ENCODE results near the gene RSPH6A.

RSPH6A gene

DNA sequence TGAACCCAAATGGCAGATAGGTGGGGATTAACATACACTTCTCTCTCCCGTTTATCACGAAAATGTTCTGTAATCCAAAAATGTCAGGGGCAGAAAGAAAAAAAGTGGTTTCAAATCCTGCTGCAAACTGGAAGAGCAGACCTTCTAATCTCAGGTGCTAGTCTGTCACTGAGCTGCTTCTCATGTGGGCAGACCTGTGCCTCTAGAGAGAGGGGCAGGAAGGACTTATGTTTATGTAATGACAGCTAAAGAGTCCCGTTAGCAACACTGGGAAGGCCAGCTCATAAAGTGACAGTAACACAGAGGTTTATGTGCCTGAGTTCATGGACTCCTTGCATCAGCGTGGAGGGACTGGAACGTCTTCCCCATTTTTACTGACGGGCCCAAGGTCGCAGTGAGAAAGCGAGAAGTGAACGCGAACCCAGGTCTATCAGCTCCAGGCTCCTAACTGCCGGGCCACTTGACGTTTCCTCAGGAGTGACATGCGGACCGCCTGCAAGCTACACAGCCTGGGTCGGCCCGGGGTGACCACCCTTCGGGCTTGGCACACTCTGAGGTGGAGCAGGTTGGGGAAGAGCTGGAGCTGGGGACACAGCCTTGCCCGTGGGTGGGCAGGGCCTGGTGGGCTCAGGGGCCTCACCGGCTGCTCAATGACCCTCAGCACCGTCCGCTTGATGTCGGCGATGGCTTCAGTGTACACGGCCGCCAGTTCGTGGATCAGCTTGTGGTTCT lies 9.6 kb upstream of the RSPH6A start:
- DNase-seq = no peak

DNA sequence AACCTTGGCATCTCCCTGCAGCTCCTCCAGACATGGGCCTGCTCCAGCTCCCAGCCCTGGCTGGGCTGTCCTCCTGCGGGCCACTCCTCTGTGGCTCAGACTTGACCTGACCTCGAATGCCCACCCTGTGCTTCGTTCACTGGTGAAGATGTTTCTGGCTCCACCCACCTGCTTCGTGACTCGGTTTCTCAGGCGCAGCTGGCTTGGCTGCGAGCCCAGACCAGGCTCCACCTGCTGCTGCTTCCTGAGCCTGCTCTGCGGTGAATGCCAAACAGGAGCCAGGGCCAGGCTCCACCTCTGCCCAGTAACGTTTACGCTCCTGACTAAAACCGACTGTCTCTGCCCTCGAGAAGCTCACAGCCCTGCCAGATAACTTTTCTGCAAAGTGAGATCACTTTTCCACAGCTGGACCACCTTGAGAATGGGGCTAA lies 8.9 kb upstream of the RSPH6A start:
- no peak for DNase-seq

DNA sequence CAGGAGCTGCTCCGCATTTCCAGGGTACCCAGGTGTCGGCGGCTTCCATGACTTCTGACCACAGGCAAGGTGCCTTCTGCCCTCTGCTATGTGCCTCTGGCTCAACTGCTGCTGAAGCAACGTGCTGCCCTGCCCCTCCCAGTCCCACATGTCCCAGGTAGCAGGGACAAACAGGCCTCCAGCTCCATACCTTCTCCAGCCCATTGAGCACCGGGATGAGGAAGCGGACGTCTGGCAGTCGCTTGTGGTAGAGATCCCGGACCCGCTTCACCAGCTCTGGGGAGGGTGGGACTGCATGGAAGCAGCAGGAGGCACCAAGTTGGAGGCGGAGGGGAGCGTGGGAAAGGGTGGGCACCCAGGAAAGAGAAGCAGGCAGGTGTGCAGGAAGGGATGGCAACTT lies 8.1 kb upstream of the RSPH6A start:
- DNase-seq = no peak

DNA sequence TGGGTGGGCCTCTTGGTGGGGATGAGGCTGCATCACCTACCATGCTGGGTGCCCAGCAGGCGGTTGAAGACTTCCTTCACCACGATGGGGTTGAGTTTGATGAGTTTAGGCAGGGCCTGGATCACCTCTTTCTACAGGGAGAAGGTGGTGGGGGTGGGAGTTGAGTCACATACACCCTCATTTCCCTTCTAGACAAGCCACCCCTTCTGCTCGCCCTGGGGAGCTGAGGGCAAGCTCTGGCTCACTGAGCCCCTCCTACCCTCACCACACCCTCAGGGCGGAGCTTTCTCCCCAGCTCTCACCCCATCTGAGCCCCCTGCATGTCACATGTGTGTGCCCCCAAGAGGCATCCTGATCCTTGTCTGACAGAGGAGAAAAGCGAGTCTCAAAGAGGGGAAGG lies 7.6 kb upstream of the RSPH6A start:
- DNase-seq = no peak

DNA sequence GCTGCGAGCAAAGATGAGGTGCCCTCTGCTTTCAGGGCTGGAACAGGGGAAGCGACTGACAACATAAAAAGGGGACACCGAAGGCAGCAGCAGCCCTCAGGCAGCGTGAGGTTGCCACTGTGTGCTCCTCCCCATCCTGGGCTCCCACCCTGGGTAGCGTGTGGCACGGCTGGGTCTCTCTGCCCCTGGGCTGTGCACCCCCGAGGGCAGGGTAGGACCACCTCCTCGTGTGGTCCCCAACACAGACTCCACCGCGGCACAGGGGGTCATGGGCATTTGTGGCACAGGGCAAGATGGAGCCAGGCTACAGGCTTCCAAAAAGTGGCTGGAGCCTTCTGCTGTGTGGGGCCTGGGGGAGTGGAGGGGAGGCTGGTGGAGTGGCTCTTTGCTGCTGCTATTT lies 6.5 kb upstream of the RSPH6A start:
- DNase-seq = no peak

DNA sequence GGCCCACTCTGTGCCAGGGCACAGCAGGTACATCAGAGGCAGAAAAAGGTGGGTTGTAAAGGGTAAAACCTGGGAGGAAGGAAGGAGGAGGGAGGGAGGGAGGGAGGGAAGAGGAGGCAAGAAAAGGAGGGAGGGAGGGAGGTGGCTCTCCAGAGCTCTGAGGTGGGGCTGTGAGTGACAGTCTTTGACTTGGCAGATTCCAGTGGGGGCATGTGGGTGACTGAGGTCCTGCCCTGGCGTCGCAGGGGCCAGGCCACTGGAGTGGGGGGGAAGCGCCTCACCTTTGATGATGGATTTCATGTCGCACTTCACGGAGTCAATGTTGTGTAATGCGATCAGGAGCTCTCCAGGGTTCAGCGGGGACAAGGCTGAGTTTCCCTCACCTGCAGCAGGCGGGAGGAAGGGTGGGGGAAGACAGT lies 6.0 kb upstream of the RSPH6A start:
- DNase-seq = no peak

DNA sequence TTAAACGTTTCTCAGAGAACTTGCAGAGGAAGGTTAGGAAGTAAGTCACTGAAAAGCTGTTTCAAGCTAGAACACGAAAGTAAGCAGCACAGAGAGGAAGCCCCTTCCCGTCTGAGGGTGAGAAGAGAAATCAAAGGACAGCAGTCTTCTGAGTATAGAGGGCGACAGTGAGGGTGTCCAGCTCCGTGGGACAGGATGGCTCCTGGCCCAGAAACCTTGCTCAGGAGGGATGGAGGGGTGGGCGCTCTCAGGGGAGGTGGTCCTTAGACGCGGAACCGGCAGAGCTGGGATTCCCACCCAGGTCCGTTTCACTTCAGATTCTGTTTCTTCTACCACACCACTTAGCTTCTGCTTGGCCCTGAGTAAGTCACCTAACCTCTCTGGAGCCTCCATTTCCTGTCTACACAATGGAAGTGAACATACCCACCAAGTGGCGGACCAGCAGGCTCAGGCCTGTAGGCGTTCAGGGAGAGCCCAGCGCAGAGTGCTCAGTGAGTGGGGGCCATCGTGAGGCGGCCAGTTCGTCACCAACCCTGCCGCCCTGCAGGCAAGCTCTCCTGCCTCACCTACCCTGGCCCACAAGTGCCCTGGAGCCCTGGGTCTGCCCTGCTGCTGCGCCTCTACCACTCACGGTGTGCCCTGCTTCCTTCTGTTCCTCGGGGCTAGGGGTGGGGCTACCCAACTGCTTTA lies 5.5 kb upstream of the RSPH6A start:
- DNase-seq = no peak

DNA sequence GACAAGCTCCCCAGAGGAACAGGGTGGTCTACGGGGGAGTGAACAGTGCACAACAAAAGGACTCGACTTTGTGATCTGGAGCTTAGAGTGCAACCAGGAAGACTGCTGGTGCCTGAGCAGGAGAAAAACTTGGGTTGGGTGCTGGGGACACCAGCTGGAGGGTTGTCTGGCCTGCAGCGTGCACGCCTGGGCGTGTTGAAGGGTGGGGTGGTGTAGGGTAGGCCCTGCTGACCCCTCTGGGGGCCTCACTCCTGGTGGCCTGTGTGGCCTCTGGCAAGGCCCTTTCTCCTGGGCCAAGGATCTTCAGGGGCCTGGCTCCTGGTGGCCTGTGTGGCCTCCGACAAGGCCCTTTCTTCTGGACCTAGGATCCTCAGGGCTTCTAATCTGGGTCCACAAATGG lies 4.7 kb upstream of the RSPH6A start:
- DNase-seq = no peak

DNA sequence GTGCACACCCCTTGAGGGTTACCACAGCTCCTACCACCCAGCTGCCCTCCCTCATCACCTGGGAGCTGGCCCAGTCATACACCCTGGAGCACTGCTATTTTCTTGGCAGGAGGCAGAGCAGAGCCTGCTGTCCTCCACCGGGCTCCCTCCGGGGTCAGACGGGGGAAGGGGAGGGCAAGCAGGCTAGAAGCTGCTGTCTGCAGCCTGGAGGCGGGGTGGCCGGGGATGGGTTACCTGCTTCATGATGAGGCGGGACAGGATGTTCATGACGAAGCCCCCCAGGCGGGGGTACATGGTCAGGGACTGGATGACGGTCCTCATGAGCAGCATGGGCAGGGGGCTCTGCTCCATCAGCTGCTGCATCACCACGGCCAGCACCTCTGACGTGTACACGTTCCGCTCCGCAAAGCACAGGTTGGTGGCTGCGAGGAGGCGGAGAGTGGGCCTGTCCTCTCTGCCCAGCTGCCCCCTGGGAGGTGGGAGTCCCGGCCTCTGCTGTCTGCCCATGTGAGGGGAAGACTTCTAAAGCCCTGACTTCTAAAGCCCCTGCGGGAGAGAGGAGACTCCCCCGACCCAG lies 2.7 kb upstream of the RSPH6A start:
- no peak for DNase-seq

DNA sequence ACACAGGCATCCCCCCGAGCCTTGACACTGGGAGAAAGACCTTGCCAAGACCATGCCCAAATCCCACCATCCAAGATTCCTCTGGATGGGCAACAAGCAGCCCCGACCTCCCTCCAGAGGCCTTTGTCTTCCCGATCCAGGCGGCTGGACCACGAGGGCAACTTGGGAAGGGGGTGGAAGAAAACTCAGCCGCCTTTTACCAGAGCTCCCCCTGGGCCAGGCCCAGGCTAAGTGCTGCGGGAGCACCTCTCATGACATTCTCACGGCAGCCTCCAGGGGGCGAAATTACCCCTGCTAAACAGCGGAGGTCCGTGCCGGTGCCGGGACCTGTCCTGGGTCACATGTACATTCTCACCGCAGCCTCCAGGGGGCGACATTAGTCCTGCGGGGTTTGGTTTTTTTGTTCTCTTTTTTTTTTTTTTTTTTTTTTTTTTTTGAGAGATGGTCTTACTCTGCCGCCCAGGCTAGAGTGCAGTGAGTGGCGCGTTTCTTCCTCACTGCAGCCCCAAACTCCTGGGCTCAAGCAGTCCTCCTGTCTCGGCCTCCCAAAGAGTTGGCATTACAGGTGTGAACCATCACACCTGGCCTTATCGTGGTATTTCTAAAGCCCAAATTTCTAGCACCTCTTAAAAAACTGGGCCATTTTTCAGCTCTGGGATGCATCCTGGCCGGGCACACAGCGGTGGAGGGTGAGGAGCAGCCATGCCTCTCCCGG lies 2.1 kb upstream of the RSPH6A start:
- DNase-seq = peak; percentile 88

DNA sequence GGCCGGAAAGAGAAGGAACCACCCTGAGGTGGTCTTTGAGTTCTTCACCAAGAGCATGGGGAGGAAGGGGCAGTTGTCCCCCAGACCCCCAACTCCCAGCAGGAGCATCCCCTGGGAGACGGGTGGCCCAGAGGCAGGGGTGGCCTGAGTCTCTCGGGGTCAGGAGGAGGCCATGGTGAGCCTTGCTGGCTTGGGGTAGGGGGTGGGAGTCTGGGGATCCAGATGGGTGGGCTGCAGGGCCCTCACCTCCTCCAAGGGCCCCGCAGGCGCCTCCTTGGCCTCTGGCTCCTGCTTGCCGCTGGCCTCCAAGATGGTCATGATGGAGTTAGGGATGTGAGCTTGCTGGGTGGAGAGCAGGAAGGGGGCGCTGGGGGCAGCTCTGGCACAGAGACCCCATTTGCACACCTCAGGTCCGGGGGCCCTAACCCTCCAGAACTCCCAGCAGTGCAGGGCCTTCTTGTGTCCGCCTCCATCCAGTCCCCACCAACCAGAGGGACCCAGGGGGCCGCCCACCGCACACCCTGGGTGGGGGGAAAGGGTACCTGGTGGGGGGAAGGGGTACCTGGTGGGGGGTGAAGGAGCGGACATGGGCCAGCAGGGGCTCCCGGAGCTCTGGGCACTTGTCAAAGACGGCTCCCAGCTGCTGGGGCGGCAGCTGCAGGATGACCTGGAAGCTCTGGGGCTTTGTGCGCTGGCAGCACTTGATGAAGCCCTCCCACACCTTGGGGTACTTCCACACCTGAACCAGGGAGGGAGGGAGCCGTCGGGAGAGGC lies 1.3 kb upstream of the RSPH6A start:
- DNase-seq = no peak

DNA sequence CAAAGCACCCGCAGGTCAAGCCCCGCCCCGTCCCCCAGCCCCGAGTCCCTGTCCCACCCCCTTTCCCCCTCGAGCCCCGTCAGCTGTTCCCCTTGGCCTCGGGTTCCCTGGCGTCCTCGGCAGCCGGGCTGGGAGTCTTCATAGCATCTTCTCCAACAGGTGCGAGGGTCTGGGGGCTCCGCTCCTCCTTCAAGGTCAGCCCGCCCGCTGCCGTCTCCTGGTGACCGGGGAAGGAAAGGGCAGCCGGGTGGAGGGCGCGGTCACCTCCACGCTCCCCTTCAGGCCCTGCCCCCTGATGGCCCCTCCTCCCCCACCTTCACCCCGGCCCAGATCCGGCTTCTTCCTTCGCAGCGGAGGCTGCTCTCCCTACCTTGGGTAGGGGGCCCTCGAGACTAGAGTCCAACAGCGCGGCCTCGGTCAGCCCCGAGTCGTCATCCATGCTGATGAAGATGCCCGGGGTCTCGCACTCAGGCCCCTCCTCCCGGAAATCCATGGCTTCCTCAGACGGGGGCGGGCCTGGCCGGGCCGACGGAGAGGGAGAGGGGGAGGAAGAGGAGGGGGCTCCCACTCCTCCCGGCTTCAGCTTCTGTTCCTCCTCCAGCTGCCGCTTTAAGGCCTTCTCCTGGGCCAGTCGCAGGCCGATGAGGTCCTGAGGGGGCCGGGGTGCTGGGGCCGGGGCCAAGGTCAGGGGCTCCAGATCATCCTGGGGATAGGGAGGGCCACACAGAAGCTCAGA lies 541 bp upstream of the RSPH6A start:
- DNase-seq = no peak

DNA sequence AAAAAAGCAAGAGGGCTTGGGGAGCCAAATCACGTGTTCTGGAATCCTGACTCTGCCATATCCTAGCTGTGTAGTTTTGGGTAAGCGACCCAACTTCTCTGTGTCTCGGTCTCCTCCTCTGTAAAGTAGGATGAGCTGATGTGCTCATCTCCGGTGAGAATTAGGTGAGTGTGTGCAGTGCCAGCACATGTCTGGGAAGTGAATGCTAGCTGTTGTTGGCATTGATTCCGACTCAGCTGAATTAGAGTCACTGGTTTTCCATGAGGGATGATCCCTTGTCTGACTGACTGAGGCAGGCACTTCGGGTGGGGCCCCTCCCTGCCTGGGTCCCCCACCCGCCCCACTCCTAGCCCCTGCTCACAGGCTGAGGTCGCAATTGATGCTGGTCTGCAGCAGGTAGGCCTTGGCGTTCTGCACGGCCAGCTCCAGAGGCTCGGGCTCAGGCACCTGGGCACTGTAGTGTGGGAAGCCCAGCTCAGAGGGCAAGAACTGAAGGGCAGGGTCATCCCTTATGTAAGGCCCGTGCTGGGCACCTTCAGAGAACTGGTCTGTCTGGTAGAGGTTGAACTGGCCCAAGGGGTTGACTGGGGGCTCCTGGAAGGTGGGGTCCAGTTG lies 835 bp downstream of the RSPH6A start:
- DNase-seq = no peak

DNA sequence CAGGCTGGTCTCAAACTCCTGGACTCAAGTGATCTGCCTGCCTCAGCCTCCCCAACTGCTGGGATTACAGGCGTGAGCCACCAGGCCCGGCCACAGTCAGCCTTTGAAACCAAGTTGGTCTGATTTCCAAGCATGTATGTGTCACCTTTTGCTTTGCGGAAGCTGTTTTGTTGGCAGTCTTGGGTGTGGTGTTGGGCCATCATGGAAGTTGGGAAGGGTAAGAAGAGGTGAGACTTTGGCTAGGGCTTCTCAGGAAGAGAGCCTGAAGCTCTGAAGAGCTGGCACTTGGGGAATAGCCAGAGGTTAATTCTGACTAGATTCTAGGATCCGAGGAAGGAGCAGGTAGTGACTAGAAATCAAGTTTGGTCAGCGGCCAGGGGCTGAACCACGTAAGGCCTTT lies 2.8 kb downstream of the RSPH6A start:
- DNase-seq = no peak

DNA sequence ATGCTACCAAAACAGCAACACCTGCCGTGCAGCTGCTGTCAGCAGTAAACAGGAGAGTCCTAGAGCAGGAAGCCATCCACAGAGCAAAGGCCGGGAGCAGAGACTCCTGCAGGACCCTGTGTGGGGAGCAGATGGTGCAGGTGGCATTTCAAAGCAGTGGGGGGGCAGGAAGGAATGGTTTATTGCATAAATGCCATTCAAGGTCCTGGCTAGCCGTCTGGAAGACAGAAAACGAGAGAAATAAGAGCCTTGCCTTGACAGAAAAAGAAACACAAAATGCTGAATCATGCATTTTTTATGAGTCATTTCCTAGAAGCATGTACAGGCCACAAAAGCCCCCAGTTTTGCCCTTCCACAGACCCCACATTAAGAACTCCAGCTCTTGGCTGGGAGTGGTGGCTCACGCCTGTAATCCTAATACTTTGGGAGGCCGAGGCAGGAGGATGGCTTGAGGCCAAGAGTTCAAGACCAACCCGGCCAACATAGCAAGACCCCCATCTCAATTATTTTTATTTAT lies 5.4 kb downstream of the RSPH6A start:
- peak; percentile 54 for DNase-seq

DNA sequence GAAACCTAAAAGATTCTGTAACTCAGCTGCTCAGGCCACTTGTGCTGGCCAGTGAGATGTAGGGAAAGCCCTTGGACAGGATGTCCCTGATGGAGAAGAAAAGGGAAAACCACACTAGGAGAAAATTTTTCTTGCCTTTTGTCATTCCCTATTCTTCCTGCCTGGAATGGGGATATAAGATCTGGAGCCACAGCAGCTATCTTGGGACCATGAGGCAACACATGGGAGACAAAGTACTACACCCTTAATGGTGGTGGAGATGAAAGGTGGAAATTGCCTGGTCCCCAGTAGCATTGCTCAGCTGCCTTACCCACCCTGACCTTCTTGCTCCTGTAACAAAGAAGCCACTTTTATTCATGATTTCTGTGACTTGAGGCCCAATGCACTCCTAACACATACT lies 9.4 kb downstream of the RSPH6A start:
- DNase-seq = no peak

DNA sequence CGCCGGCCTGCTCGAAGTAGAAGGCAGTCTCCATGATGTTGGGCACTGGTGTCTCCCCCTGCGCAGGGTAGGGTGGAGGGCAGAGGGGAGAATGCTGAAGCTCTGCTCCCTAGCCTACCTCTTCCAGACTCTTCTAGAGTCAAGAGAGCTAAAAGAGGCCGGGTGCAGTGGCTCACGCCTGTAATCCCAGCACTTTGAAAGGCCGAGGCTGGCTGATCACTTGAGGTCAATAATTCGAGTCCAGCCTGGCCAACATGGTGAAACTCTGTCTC lies 10.2 kb downstream of the RSPH6A start:
- no peak for DNase-seq

DNA sequence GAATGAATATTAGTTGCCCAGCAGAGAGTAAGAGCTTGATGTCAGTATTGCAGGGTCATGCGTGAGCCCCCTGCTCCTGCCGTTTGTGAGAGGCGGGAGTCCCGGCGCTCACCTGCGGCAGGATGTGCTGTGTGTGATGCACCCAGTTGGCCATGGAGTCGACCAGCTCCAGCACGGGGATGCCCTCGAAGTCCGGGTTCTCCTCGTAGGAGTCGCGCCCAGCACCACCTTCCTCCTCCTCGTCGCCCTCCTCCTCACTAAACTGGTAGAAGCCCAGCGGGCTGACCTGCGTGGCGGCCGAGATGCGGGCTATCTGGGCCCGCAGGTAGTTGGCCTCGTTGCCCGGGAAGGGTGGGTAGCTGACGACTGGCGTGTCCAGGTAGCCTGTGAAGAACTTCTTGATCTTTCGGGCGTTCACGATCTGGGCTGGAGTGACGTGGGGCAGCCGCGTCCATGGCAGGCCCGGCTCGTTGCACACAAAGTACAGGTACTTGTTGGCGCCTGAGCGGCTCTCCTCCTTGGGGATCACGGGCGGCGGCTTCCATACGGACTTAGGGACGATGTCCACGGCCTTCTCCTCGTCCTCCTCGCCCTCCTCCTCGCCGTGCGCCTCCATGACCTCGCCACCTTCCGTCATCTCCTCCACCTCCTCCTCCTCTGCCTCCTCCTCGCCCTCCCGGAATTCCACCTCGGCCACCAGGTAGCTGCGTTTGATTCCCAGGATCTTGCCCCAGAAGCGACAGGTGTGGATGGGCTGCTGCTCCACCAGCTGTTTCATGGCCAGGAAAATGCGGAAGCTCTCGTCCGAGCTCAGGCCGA lies 10.8 kb downstream of the RSPH6A start:
- DNase-seq = no peak

DNA sequence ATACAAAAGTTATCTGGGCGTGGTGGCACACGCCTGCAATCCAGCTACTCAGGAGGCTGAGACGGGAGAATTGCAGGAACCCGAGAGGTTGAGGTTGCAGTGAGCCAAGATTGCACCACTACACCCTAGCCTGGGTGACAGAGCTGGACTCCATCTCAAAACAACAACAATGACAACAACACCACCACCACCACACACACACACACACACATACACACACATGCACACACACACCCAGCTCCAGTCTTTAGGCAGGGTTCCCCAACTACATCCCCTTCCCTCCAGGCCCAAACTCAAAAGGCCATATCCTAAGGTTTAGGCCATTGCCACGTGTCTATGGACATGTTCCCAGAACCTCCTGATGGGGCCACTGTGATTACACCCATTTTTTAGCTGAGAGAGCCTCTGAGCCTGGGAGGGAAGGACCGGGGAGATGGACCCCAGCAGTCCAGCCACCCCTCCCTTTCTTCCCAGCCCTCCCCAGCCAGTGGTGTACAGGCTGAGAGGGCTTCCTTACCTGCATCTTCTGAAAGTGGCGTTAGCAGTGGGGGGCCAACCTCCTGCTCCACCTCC lies 13.4 kb downstream of the RSPH6A start:
- no peak for DNase-seq

DNA sequence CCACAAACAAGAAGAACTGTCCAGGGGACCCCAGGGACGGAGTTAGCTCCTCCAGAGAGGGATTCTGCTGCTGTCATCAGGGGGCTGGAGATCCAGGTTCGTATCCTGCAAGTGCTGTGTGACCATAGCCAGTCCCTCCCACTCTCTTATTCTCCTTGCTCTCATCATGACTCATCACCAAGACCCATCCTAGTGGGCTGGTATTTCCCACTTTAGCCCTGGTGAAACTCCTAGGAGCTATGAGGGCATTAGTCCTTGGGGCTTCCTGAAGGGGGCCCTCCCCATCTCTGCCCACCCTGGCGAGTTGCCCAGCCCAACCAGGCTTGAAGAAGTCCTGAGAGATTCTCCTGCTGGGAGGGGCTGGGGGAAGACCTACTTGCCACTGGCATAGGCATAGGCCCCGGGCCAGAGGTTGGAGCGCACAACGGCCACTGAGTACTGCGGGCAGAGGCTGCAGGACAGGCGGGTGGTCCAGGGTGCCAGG lies 15.0 kb downstream of the RSPH6A start:
- DNase-seq = no peak

All from GDM1 (cell line).